ENCODE measurements around the gene GOLT1B. TPM values are rescaled to one million over a fixed set of nuclear protein-coding genes. Genes with fewer than 3 reads are reported as not detected.

GOLT1B gene
- total RNA-seq, 1 donor from 2014 or later: 25.9 TPM

- ATAC-seq (ENCODE audit: low read depth) (no peak), DNase-seq (no peak)
- intact Hi-C loops (cut with micrococcal nuclease): no loop called here
- CTCF ChIA-PET: no interaction called here
- Mint-ChIP-seq H3K9me3 (no peaks in the 10 kb centered on the region), H3K27ac (no peak overlapping the region), H3K27me3 (peaks cover 10% of the 10 kb centered on the region), H3K36me3 (ENCODE audit: low read depth) (no peaks in the 10 kb centered on the region), H3K4me3 (no peak overlapping the region), H3K4me1 (no peaks in the 10 kb centered on the region)
- TF ChIP-seq CTCF (IDR thresholded peaks at IDR 0.05): no peak
- POLR2A ChIA-PET: no interaction called here
Observed at GRCh38 chr12:21547437-21547836, 45.8 kb downstream of the GOLT1B start.

DNA sequence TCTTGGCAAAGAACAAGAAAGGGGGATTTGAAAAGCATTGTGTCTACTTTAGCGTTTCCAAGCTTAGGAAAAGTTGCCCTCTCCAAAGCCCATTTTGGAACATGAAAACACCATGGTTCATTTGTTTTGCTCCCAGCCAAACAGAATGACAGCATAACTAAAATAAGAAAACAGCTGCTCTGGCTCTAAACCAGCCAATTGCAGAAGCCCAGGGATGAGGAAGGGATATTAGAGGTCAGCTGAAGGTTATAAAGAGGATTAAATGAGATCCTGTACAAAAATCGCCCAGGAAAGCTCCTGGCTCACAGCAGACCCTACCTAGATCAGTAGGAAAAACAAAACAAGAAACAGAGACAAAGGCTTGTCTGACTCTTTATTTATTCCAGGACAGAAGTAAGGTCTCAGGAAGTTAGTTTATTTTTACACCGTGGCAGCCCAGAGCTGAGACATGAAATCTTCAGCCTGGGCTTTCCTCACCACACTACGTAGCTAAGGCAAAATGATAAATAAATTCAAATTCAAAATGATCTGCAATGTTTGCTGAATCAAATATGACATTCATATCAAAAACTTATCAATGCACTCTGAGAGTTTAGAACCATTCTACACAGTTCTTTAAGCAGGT, 50.4 kb downstream of the GOLT1B start:
- no peak overlapping the region for H3K4me3 Mint-ChIP-seq

GRCh38 chr12:21552635-21553328, 51.2 kb downstream of the GOLT1B start:
- no peak for ATAC-seq (ENCODE audit: low read depth)
- CTCF ChIA-PET: no interaction called here
- no peaks in the 10 kb centered on the region for H3K4me1 Mint-ChIP-seq
- no peak for DNase-seq
- intact Hi-C loops (cut with micrococcal nuclease): no loop called here
- TF ChIP-seq CTCF (IDR thresholded peaks at IDR 0.05): no peak
- POLR2A ChIA-PET: no interaction called here
- no peaks in the 10 kb centered on the region for H3K9me3 Mint-ChIP-seq
- no peak overlapping the region for H3K4me3 Mint-ChIP-seq
- H3K27ac Mint-ChIP-seq: no peak overlapping the region
- peaks cover 2% of the 10 kb centered on the region for H3K27me3 Mint-ChIP-seq
- no peaks in the 10 kb centered on the region for H3K36me3 Mint-ChIP-seq (ENCODE audit: low read depth)

More for the DNA sequence above, 50.4 kb downstream of the GOLT1B start:
- ChIA-PET CTCF (no interaction called here), POLR2A (interaction anchor here (0.6 kb wide), 1 partner anchor 93 kb away, joined by 3 read pairs; no protein-coding TSS in a partner anchor)
- ATAC-seq (ENCODE audit: low read depth): no peak
- intact Hi-C loops (cut with micrococcal nuclease): no loop called here
- H3K4me1 Mint-ChIP-seq: no peaks in the 10 kb centered on the region
- no peak for TF ChIP-seq CTCF (IDR thresholded peaks at IDR 0.05)
- DNase-seq: no peak
- peaks cover 2% of the 10 kb centered on the region for H3K27me3 Mint-ChIP-seq
- no peaks in the 10 kb centered on the region for H3K9me3 Mint-ChIP-seq
- H3K36me3 Mint-ChIP-seq (ENCODE audit: low read depth): no peaks in the 10 kb centered on the region
- no peak overlapping the region for H3K27ac Mint-ChIP-seq

DNA sequence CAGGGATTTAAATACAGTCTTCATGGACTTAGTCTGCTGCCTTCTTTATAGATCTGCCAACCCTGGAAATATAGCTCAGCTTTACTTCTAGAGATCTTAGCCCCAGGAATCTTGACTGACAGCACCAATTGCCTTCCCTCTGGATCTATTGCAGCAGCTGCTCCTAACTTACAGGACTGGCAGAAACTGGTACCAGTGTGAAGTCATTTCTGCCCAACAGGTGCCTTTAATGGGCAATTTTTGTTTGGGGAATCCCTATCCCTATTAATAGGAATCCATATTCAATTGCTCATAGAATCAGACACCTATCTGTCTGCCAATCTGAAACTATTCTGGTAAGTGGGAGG, 51.7 kb downstream of the GOLT1B start:
- H3K4me3 Mint-ChIP-seq: no peak overlapping the region
- peaks cover 2% of the 10 kb centered on the region for H3K27me3 Mint-ChIP-seq
- H3K4me1 Mint-ChIP-seq: no peaks in the 10 kb centered on the region
- no peak for TF ChIP-seq CTCF (IDR thresholded peaks at IDR 0.05)
- H3K36me3 Mint-ChIP-seq (ENCODE audit: low read depth): no peaks in the 10 kb centered on the region
- no peak overlapping the region for H3K27ac Mint-ChIP-seq
- H3K9me3 Mint-ChIP-seq: no peaks in the 10 kb centered on the region
- ATAC-seq (ENCODE audit: low read depth) (no peak), DNase-seq (no peak)
- ChIA-PET POLR2A (no interaction called here), CTCF (no interaction called here)
- intact Hi-C loops (cut with micrococcal nuclease): no loop called here

- no peak for DNase-seq
- H3K9me3 Mint-ChIP-seq: no peaks in the 10 kb centered on the region
- intact Hi-C loops (cut with micrococcal nuclease): no loop called here
- H3K36me3 Mint-ChIP-seq (ENCODE audit: low read depth): no peaks in the 10 kb centered on the region
- no peaks in the 10 kb centered on the region for H3K4me1 Mint-ChIP-seq
- POLR2A ChIA-PET: no interaction called here
- TF ChIP-seq CTCF (IDR thresholded peaks at IDR 0.05): no peak
- H3K27ac Mint-ChIP-seq: no peak overlapping the region
- ATAC-seq (ENCODE audit: low read depth): no peak
- no peaks in the 10 kb centered on the region for H3K27me3 Mint-ChIP-seq
- CTCF ChIA-PET: no interaction called here
- H3K4me3 Mint-ChIP-seq: no peak overlapping the region
Observed at GRCh38 chr12:21558100-21558679, 56.6 kb downstream of the GOLT1B start.
